Liver (tissue), 9 donors: ENCODE data around the gene IL1RAPL2. TPM values are rescaled to one million over a fixed set of nuclear protein-coding genes. Genes with fewer than 3 reads are reported as not detected.

Source experiments
- DNase-seq: peaks from one replicate; pipeline ENCODE4 v3.0.0-alpha.2; 2017; ENCODE audit warnings: low spot score
- H3K27ac ChIP-seq, 2 donors: one replicate each; pipeline ENCODE4 v1.7.0; 2013; ENCODE audit warnings: inconsistent platforms in 2 of 2, low read length in 2 of 2, control low read depth in 1 of 2, low read depth in 1 of 2, mild to moderate bottlenecking in 1 of 2
- H3K27me3 ChIP-seq, 4 donors: one replicate each; pipeline versions ENCODE4 v1.6.1 to v1.7.0; 2013; ENCODE audit warnings: low read length in 3 of 4, inconsistent platforms in 1 of 4, mild to moderate bottlenecking in 1 of 4, moderate library complexity in 1 of 4; ENCODE audit not compliant: control insufficient read depth in 4 of 4, insufficient read depth in 4 of 4
- H3K36me3 ChIP-seq, 4 donors: one replicate each; pipeline versions ENCODE4 v1.6.1 to v1.7.0; 2013; ENCODE audit warnings: low read length in 3 of 4, mild to moderate bottlenecking in 3 of 4, low read depth in 1 of 4, moderate library complexity in 1 of 4; ENCODE audit not compliant: control insufficient read depth in 4 of 4, insufficient read depth in 3 of 4
- H3K4me1 ChIP-seq, 4 donors: one replicate each; pipeline versions ENCODE4 v1.6.1 to v1.7.0; 2013; ENCODE audit warnings: low read length in 3 of 4, mild to moderate bottlenecking in 3 of 4, moderate library complexity in 1 of 4; ENCODE audit not compliant: control insufficient read depth in 4 of 4, insufficient read depth in 4 of 4
- H3K4me3 ChIP-seq, 3 donors: one replicate each; pipeline versions ENCODE4 v1.6.1 to v1.7.0; 2013; ENCODE audit warnings: low read length in 3 of 3, control low read depth in 1 of 3, low read depth in 1 of 3, mild to moderate bottlenecking in 1 of 3
- H3K9ac ChIP-seq, 2 donors: one replicate each; pipeline ENCODE4 v1.7.0; 2013; ENCODE audit warnings: low read length in 2 of 2, mild to moderate bottlenecking in 2 of 2, moderate library complexity in 2 of 2, control low read depth in 1 of 2, low read depth in 1 of 2
- H3K9me3 ChIP-seq, 4 donors: one replicate each; pipeline versions ENCODE4 v1.6.1 to v1.7.0; 2013; ENCODE audit warnings: low read length in 3 of 4; ENCODE audit not compliant: control insufficient read depth in 4 of 4
- CTCF ChIP-seq: fragments of 150-350 bp; IDR thresholded peaks from 2 replicates; pipeline ENCODE4 v1.5.1; 2017; ENCODE audit warnings: improper control_type of control experiment, low read depth, low read length; ENCODE audit not compliant: missing input control
- EGR1 ChIP-seq, 2 donors: IDR thresholded peaks; 2 replicates each; pipeline ENCODE4 v1.6.1; 2016 to 2018; ENCODE audit warnings: antibody characterized with exemption in 2 of 2, low read depth in 2 of 2
- FOXA1 ChIP-seq: IDR thresholded peaks from 2 replicates; pipeline ENCODE4 v1.6.1; 2016; ENCODE audit warnings: antibody characterized with exemption
- FOXA2 ChIP-seq: IDR thresholded peaks from 2 replicates; pipeline ENCODE4 v1.6.1; 2016; ENCODE audit warnings: antibody characterized with exemption
- HNF4A ChIP-seq, 2 donors: conservative IDR thresholded peaks; 2 replicates each; pipeline ENCODE4 v1.6.1; 2016; ENCODE audit warnings: antibody characterized with exemption in 2 of 2, mild to moderate bottlenecking in 2 of 2
- HNF4G ChIP-seq: IDR thresholded peaks from 2 replicates; pipeline ENCODE4 v1.6.1; 2016; ENCODE audit warnings: antibody characterized with exemption
- JUND ChIP-seq, 2 donors: IDR thresholded peaks; 2 replicates each; pipeline ENCODE4 v1.6.1; 2016; ENCODE audit warnings: antibody characterized with exemption in 2 of 2
- MAX ChIP-seq: IDR thresholded peaks from 2 replicates; pipeline ENCODE4 v1.6.1; 2016; ENCODE audit warnings: antibody characterized with exemption
- NR2F2 ChIP-seq: IDR thresholded peaks from 2 replicates; pipeline ENCODE4 v1.6.1; 2016; ENCODE audit warnings: antibody characterized with exemption
- RAD21 ChIP-seq, 2 donors: IDR thresholded peaks; 2 replicates each; pipeline ENCODE4 v1.6.1; 2016; ENCODE audit warnings: antibody characterized with exemption in 2 of 2, mild to moderate bottlenecking in 2 of 2
- REST ChIP-seq: IDR thresholded peaks from 2 replicates; pipeline ENCODE4 v1.6.1; 2016; ENCODE audit warnings: antibody characterized with exemption, mild to moderate bottlenecking
- RXRA ChIP-seq, 2 donors: IDR thresholded peaks; 2 replicates each; pipeline ENCODE4 v1.6.1; 2017 to 2018; ENCODE audit warnings: antibody characterized with exemption in 2 of 2, mild to moderate bottlenecking in 1 of 2
- SP1 ChIP-seq: IDR thresholded peaks from 2 replicates; pipeline ENCODE4 v1.6.1; 2018; ENCODE audit warnings: antibody characterized with exemption, mild to moderate bottlenecking
- TAF1 ChIP-seq: conservative IDR thresholded peaks from 2 replicates; pipeline ENCODE4 v1.6.1; 2016; ENCODE audit warnings: antibody characterized with exemption, mild to moderate bottlenecking
- YY1 ChIP-seq: IDR thresholded peaks from 2 replicates; pipeline ENCODE4 v1.6.1; 2016; ENCODE audit warnings: antibody characterized with exemption, mild to moderate bottlenecking
- ZBTB33 ChIP-seq: IDR thresholded peaks from 2 replicates; pipeline ENCODE4 v1.6.1; 2016; ENCODE audit warnings: antibody characterized with exemption
- WGBS: extraction: QIAGEN DNeasy Blood & Tissue Kit; methylation state at CpG from one replicate; pipeline ENCODE4 v1.1.7; 2013; 5-methylcytosine and 5-hydroxymethylcytosine counted together
- polyA plus RNA-seq, 2 donors: library from polyadenylated mRNA; stranded (reverse) in 1 of 2; unstranded in 1 of 2; fragments of 200-250 nt in 1 of 2; fragments of >200 nt in 1 of 2; fragmentation: Nextera tagmentation in 1 of 2; extraction: Ambion mirVana in 1 of 2; gene quantifications; one replicate each; pipeline versions ENCODE4 v1.2.1 to v1.2.3, GENCODE V29; 2013 to 2015
- total RNA-seq, 2 donors: library from RNA; depleted of rRNA; stranded (reverse); fragments of >200 nt; gene quantifications; one replicate each; pipeline ENCODE4 v1.2.3, GENCODE V29; 2014
- donor health status: healthy.
- donor health status: healthy.
- donor health status: healthy.
- donor health status: healthy.
- donor health status: healthy.

IL1RAPL2 gene
- total and polyA plus RNA-seq, 4 donors, result 0.20 to 1.6 (median 0.91) TPM

GRCh38 chrX:105273326-105273725, 707.3 kb downstream of the IL1RAPL2 start:
- no peak for TF ChIP-seq FOXA2
- TF ChIP-seq CTCF, result no peak
- TF ChIP-seq NR2F2, result no peak
- no peak for TF ChIP-seq JUND (IDR thresholded peaks at IDR 0.05)
- no peak for TF ChIP-seq FOXA1
- TF ChIP-seq EGR1 (IDR thresholded peaks at IDR 0.05; ENCODE audit: low read depth in 2 of 2), result no peak
- TF ChIP-seq YY1, result no peak
- TF ChIP-seq MAX, result no peak
- TF ChIP-seq HNF4A (conservative IDR thresholded peaks at IDR 0.05), result no peak
- no peak for TF ChIP-seq HNF4G
- no peak for TF ChIP-seq ZBTB33
- TF ChIP-seq SP1, result no peak
- no peak for TF ChIP-seq RXRA (IDR thresholded peaks at IDR 0.05)
- TF ChIP-seq REST, result no peak
- TF ChIP-seq TAF1, result no peak
- Histone ChIP-seq H3K4me1 (no peaks in the 10 kb centered on the region), H3K9me3 (no peaks in the 10 kb centered on the region), H3K27me3 (no peaks in the 10 kb centered on the region), H3K36me3 (no peaks in the 10 kb centered on the region), H3K27ac (no peak overlapping the region), H3K9ac (no peak overlapping the region), H3K4me3 (no peak overlapping the region)
- 88% methylated on average over 1 of the region's 1 CpG for WGBS
- DNase-seq, result no peak

GRCh38 chrX:105274091-105274490, 708.1 kb downstream of the IL1RAPL2 start:
- no peak for DNase-seq
- WGBS, result 97% methylated on average over 2 of the region's 2 CpGs
- Histone ChIP-seq H3K27ac (no peak overlapping the region), H3K36me3 (no peaks in the 10 kb centered on the region), H3K4me3 (no peak overlapping the region), H3K9me3 (no peaks in the 10 kb centered on the region), H3K9ac (no peak overlapping the region), H3K4me1 (no peaks in the 10 kb centered on the region), H3K27me3 (no peaks in the 10 kb centered on the region)
- TF ChIP-seq EGR1 (IDR thresholded peaks at IDR 0.05; ENCODE audit: low read depth in 2 of 2) (no peak), HNF4G (no peak), RAD21 (IDR thresholded peaks at IDR 0.05) (no peak), ZBTB33 (no peak), RXRA (IDR thresholded peaks at IDR 0.05) (no peak), REST (no peak), TAF1 (no peak), HNF4A (conservative IDR thresholded peaks at IDR 0.05) (no peak), CTCF (no peak), FOXA2 (no peak), JUND (IDR thresholded peaks at IDR 0.05) (no peak), FOXA1 (no peak), SP1 (no peak)
